ENCODE measurements around the gene RPL11. TPM values are rescaled to one million over a fixed set of nuclear protein-coding genes. Genes with fewer than 3 reads are reported as not detected.

The RPL11 gene
- total and polyA plus RNA-seq, 2 of the 8 experiments (the other 6 are each of a cell fraction or from before 2014, with no cell fraction given) = 1,192 to 1,426 TPM

- TF ChIP-seq, protein P1, sequence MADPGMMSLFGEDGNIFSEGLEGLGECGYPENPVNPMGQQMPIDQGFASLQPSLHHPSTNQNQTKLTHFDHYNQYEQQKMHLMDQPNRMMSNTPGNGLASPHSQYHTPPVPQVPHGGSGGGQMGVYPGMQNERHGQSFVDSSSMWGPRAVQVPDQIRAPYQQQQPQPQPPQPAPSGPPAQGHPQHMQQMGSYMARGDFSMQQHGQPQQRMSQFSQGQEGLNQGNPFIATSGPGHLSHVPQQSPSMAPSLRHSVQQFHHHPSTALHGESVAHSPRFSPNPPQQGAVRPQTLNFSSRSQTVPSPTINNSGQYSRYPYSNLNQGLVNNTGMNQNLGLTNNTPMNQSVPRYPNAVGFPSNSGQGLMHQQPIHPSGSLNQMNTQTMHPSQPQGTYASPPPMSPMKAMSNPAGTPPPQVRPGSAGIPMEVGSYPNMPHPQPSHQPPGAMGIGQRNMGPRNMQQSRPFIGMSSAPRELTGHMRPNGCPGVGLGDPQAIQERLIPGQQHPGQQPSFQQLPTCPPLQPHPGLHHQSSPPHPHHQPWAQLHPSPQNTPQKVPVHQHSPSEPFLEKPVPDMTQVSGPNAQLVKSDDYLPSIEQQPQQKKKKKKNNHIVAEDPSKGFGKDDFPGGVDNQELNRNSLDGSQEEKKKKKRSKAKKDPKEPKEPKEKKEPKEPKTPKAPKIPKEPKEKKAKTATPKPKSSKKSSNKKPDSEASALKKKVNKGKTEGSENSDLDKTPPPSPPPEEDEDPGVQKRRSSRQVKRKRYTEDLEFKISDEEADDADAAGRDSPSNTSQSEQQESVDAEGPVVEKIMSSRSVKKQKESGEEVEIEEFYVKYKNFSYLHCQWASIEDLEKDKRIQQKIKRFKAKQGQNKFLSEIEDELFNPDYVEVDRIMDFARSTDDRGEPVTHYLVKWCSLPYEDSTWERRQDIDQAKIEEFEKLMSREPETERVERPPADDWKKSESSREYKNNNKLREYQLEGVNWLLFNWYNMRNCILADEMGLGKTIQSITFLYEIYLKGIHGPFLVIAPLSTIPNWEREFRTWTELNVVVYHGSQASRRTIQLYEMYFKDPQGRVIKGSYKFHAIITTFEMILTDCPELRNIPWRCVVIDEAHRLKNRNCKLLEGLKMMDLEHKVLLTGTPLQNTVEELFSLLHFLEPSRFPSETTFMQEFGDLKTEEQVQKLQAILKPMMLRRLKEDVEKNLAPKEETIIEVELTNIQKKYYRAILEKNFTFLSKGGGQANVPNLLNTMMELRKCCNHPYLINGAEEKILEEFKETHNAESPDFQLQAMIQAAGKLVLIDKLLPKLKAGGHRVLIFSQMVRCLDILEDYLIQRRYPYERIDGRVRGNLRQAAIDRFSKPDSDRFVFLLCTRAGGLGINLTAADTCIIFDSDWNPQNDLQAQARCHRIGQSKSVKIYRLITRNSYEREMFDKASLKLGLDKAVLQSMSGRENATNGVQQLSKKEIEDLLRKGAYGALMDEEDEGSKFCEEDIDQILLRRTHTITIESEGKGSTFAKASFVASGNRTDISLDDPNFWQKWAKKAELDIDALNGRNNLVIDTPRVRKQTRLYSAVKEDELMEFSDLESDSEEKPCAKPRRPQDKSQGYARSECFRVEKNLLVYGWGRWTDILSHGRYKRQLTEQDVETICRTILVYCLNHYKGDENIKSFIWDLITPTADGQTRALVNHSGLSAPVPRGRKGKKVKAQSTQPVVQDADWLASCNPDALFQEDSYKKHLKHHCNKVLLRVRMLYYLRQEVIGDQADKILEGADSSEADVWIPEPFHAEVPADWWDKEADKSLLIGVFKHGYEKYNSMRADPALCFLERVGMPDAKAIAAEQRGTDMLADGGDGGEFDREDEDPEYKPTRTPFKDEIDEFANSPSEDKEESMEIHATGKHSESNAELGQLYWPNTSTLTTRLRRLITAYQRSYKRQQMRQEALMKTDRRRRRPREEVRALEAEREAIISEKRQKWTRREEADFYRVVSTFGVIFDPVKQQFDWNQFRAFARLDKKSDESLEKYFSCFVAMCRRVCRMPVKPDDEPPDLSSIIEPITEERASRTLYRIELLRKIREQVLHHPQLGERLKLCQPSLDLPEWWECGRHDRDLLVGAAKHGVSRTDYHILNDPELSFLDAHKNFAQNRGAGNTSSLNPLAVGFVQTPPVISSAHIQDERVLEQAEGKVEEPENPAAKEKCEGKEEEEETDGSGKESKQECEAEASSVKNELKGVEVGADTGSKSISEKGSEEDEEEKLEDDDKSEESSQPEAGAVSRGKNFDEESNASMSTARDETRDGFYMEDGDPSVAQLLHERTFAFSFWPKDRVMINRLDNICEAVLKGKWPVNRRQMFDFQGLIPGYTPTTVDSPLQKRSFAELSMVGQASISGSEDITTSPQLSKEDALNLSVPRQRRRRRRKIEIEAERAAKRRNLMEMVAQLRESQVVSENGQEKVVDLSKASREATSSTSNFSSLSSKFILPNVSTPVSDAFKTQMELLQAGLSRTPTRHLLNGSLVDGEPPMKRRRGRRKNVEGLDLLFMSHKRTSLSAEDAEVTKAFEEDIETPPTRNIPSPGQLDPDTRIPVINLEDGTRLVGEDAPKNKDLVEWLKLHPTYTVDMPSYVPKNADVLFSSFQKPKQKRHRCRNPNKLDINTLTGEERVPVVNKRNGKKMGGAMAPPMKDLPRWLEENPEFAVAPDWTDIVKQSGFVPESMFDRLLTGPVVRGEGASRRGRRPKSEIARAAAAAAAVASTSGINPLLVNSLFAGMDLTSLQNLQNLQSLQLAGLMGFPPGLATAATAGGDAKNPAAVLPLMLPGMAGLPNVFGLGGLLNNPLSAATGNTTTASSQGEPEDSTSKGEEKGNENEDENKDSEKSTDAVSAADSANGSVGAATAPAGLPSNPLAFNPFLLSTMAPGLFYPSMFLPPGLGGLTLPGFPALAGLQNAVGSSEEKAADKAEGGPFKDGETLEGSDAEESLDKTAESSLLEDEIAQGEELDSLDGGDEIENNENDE (IDR thresholded peaks at IDR 0.05; ENCODE audit: insufficient replicate concordance, low read length) = no peak
- TF ChIP-seq EZH2 (IDR thresholded peaks at IDR 0.05; ENCODE audit: low read depth, low read length, severe bottlenecking) = no peak
- no peak for TF ChIP-seq SP2 (IDR thresholded peaks at IDR 0.05; ENCODE audit: low read length)
- no peak for TF ChIP-seq POLR2AphosphoS5 (IDR thresholded peaks at IDR 0.05; ENCODE audit: low read depth, low read length)
- TF ChIP-seq EGR1 (IDR thresholded peaks at IDR 0.05; ENCODE audit: borderline replicate concordance, low read depth, low read length) = no peak
- TF ChIP-seq TCF12 (IDR thresholded peaks at IDR 0.05; ENCODE audit: low read depth, low read length) = no peak
- no peak for TF ChIP-seq E2F6 (IDR thresholded peaks at IDR 0.05)
- no peak for TF ChIP-seq SIRT6 (IDR thresholded peaks at IDR 0.05; ENCODE audit: low read length)
- TF ChIP-seq TAF1 (IDR thresholded peaks at IDR 0.05; ENCODE audit: low read depth, low read length) = no peak
- no peak for TF ChIP-seq CHD2 (IDR thresholded peaks at IDR 0.05; ENCODE audit: low read length)
- 0 out of 2 replicates have a peak, but pooled peaks have one; percentile 17 for TF ChIP-seq GABPA (IDR thresholded peaks at IDR 0.05; ENCODE audit: borderline replicate concordance, insufficient read depth, low read length)
Observed at GRCh38 chr1:23657659-23658275, 33.8 kb upstream of the RPL11 start (continued).

All from H1 (cell line).